H9 (cell line): ENCODE measurements around the gene IL6R. TPM values are rescaled to one million over a fixed set of nuclear protein-coding genes. Genes with fewer than 3 reads are reported as not detected.

Source experiments
- DNase-seq: peaks from one replicate; pipeline ENCODE4 v3.0.0-alpha.2; 2017
- H2AFZ ChIP-seq: one replicate; pipeline ENCODE4 v1.6.1; 2013; ENCODE audit warnings: mild to moderate bottlenecking, low read length, control low read depth, moderate library complexity
- H2AK5ac ChIP-seq: 2 replicates; pipeline ENCODE4 v1.6.1; 2013; ENCODE audit warnings: low read length, control low read depth, mixed read lengths; ENCODE audit not compliant: insufficient read length
- H2BK120ac ChIP-seq: one replicate; pipeline ENCODE4 v1.6.1; 2013; ENCODE audit warnings: low read depth, mild to moderate bottlenecking, low read length, control low read depth, inconsistent platforms; ENCODE audit not compliant: poor library complexity, severe bottlenecking
- H2BK12ac ChIP-seq: 2 replicates; pipeline ENCODE4 v1.6.1; 2013; ENCODE audit warnings: low read length, control low read depth, mixed read lengths, low read depth; ENCODE audit not compliant: insufficient read length
- H2BK15ac ChIP-seq: 2 replicates; pipeline ENCODE4 v1.6.1; 2013; ENCODE audit warnings: low read depth, low read length, control low read depth
- H2BK20ac ChIP-seq: one replicate; pipeline ENCODE4 v1.6.1; 2013; ENCODE audit warnings: low read depth, mild to moderate bottlenecking, low read length, control low read depth, inconsistent platforms; ENCODE audit not compliant: poor library complexity, severe bottlenecking
- H2BK5ac ChIP-seq: 2 replicates; pipeline ENCODE4 v1.6.1; 2013; ENCODE audit warnings: low read length, control low read depth, mixed read lengths; ENCODE audit not compliant: insufficient read length
- H3K14ac ChIP-seq: 2 replicates; pipeline ENCODE4 v1.6.1; 2013; ENCODE audit warnings: low read length, control low read depth; ENCODE audit not compliant: insufficient read depth
- H3K18ac ChIP-seq: 2 replicates; pipeline ENCODE4 v1.6.1; 2013; ENCODE audit warnings: low read depth, mild to moderate bottlenecking, mixed read lengths, low read length, control low read depth; ENCODE audit not compliant: insufficient read length
- H3K23ac ChIP-seq: 2 replicates; pipeline ENCODE4 v1.6.1; 2013; ENCODE audit warnings: low read length, control low read depth, mixed read lengths, low read depth; ENCODE audit not compliant: insufficient read length
- H3K23me2 ChIP-seq: 2 replicates; pipeline ENCODE4 v1.6.1; 2013; ENCODE audit warnings: low read depth, mild to moderate bottlenecking, mixed read lengths, low read length, control low read depth; ENCODE audit not compliant: insufficient read length, poor library complexity, severe bottlenecking
- H3K27ac ChIP-seq: 2 replicates; pipeline ENCODE4 v1.5.1; 2013; ENCODE audit warnings: low read length, control low read depth, mixed read lengths, low read depth; ENCODE audit not compliant: insufficient read length
- H3K27me3 ChIP-seq: 2 replicates; pipeline ENCODE4 v1.6.1; 2013; ENCODE audit warnings: low read length, control low read depth, inconsistent platforms; ENCODE audit not compliant: insufficient read depth
- H3K4ac ChIP-seq: 2 replicates; pipeline ENCODE4 v1.6.1; 2013; ENCODE audit warnings: low read depth, mild to moderate bottlenecking, control low read depth, inconsistent platforms, low read length, moderate library complexity
- H3K4me1 ChIP-seq: 2 replicates; pipeline ENCODE4 v1.6.1; 2013; ENCODE audit warnings: low read length, control low read depth, inconsistent platforms; ENCODE audit not compliant: insufficient read depth
- H3K4me2 ChIP-seq: 2 replicates; pipeline ENCODE4 v1.6.1; 2013; ENCODE audit warnings: low read length, control low read depth, mixed read lengths; ENCODE audit not compliant: insufficient read length, insufficient read depth
- H3K56ac ChIP-seq: 2 replicates; pipeline ENCODE4 v1.6.1; 2013; ENCODE audit warnings: low read depth, mild to moderate bottlenecking, mixed read lengths, low read length, control low read depth; ENCODE audit not compliant: insufficient read length
- H3K79me1 ChIP-seq: 2 replicates; pipeline ENCODE4 v1.6.1; 2013; ENCODE audit warnings: low read depth, mild to moderate bottlenecking, moderate library complexity, low read length, control low read depth, inconsistent platforms; ENCODE audit not compliant: insufficient read depth, poor library complexity, severe bottlenecking
- H3K79me2 ChIP-seq: 2 replicates; pipeline ENCODE4 v1.6.1; 2013; ENCODE audit warnings: low read length, control low read depth, inconsistent platforms; ENCODE audit not compliant: insufficient read depth
- H3K9ac ChIP-seq: 2 replicates; pipeline ENCODE4 v1.6.1; 2013; ENCODE audit warnings: low read length, control low read depth, mixed read lengths; ENCODE audit not compliant: insufficient read length; ENCODE audit errors: extremely low read depth
- H3K9me3 ChIP-seq: one replicate; pipeline ENCODE4 v1.6.1; 2013; ENCODE audit warnings: low read depth, low read length, inconsistent platforms; ENCODE audit not compliant: control insufficient read depth
- H3T11ph ChIP-seq: one replicate; pipeline ENCODE4 v1.6.1; 2013; ENCODE audit warnings: mild to moderate bottlenecking, low read length, control low read depth, inconsistent platforms
- H4K20me1 ChIP-seq: one replicate; pipeline ENCODE4 v1.6.1; 2013; ENCODE audit not compliant: control insufficient read depth, insufficient read length, insufficient read depth
- H4K5ac ChIP-seq: 2 replicates; pipeline ENCODE4 v1.6.1; 2013; ENCODE audit warnings: low read depth, mild to moderate bottlenecking, mixed read lengths, low read length, control low read depth; ENCODE audit not compliant: insufficient read length
- H4K8ac ChIP-seq: replicated peaks from 2 replicates; pipeline ENCODE4 v1.6.1; 2013; ENCODE audit warnings: low read length, control low read depth, mixed read lengths, low read depth; ENCODE audit not compliant: insufficient read length
- H4K91ac ChIP-seq: 2 replicates; pipeline ENCODE4 v1.6.1; 2013; ENCODE audit warnings: low read depth, mild to moderate bottlenecking, moderate library complexity, mixed read lengths, low read length, control low read depth; ENCODE audit not compliant: insufficient read length
- H3K27ac Mint-ChIP-seq, 3 experiments: 2 replicates in 2 of 3; 3 replicates in 1 of 3; pipeline ENCODE4 v1.8.0; 2020 to 2021; ENCODE audit warnings: mixed read lengths in 3 of 3, mild to moderate bottlenecking in 1 of 3, moderate library complexity in 1 of 3
- H3K27me3 Mint-ChIP-seq: 2 replicates; pipeline ENCODE4 v1.8.0; 2021; ENCODE audit warnings: low read depth, mild to moderate bottlenecking, moderate library complexity, mixed read lengths
- H3K36me3 Mint-ChIP-seq, 3 experiments: 2 replicates in 2 of 3; 3 replicates in 1 of 3; pipeline ENCODE4 v1.8.0; 2020 to 2021; ENCODE audit warnings: low read depth in 3 of 3, mixed read lengths in 3 of 3; ENCODE audit not compliant: insufficient read depth in 1 of 3
- H3K4me1 Mint-ChIP-seq, 2 experiments: 2 replicates each; pipeline ENCODE4 v1.8.0; 2020; ENCODE audit warnings: mixed read lengths in 2 of 2
- H3K4me3 Mint-ChIP-seq, 2 experiments: 2 replicates in 1 of 2; 3 replicates in 1 of 2; pipeline ENCODE4 v1.8.0; 2020 to 2021; ENCODE audit warnings: mild to moderate bottlenecking in 2 of 2, mixed read lengths in 2 of 2, moderate library complexity in 1 of 2
- H3K9me3 Mint-ChIP-seq, 2 experiments: 2 replicates in 1 of 2; 3 replicates in 1 of 2; pipeline ENCODE4 v1.8.0; 2020; ENCODE audit warnings: mild to moderate bottlenecking in 2 of 2, mixed read lengths in 2 of 2, moderate library complexity in 1 of 2
- WGBS: extraction: QIAGEN DNeasy Blood & Tissue Kit; methylation state at CpG from one replicate; pipeline ENCODE4 v1.1.7; 2013; ENCODE audit warnings: missing lambda C conversion rate, low lambda C conversion rate, mixed read lengths; ENCODE audit not compliant: insufficient read length; ENCODE audit errors: extremely low coverage; 5-methylcytosine and 5-hydroxymethylcytosine counted together
- total RNA-seq: library from RNA; stranded (reverse); gene quantifications from 2 replicates; pipeline ENCODE4 v1.2.1, GENCODE V29; 2021
- TF ChIP-seq, protein P1 (sequence below): fragments of 200-600 bp; sonication (generic); conservative IDR thresholded peaks from 3 replicates; pipeline ENCODE4 v1.8.0; 2021; ENCODE audit warnings: antibody characterized with exemption, mild to moderate bottlenecking

The IL6R gene
- total RNA-seq, 1 experiment from 2014 or later = 1.7 TPM

DNA sequence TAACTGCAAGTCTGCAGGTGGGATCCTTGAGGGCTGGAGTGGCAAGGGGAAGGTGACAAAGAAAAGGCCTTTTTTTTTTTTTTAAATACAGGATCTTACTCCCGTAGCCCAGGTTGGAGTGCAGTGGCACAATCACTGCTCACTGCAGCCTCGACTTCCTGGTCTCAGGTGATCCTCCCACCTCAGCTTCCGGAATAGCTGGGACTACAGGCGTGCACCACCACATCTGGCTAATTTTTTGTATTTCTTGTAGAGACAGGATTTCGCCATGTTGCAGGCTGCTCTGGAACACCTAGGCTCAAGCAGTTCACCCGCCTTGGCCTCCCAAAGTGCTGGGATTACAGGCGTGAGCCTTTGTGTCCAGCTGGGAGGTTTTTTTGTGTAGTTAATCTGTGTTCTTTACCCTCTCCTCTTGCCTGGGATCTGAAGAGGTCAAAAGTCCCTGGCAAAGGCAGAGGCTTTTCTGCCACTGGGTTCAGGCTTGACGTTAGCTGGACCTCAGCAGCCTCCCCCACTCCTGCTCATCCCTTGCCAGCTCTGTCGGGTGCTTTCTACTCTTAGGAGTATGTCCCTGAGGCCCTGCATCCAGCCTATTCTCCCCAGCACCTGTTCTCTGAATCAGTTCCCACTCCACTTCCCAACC lies 5.2 kb downstream of the IL6R start:
- DNase-seq = no peak
- Histone ChIP-seq H3K23me2 (peaks cover 7% of the 10 kb centered on the region), H3K56ac (no peak overlapping the region), H2BK15ac (no peak overlapping the region), H3K79me2 (no peaks in the 10 kb centered on the region), H3K9me3 (no peaks in the 10 kb centered on the region), H2BK12ac (no peak overlapping the region), H3K18ac (no peak overlapping the region), H4K5ac (no peak overlapping the region), H2AK5ac (no peak overlapping the region), H3K9ac (no peak overlapping the region), H3K4me1 (no peaks in the 10 kb centered on the region), H4K20me1 (no peaks in the 10 kb centered on the region), H4K91ac (no peak overlapping the region), H2BK20ac (no peak overlapping the region), H2BK120ac (no peak overlapping the region), H3K23ac (no peak overlapping the region), H3K4ac (no peak overlapping the region), H2BK5ac (no peak overlapping the region), H3K27me3 (peaks cover 6% of the 10 kb centered on the region; the same call in 1 of the 2 replicates), H2AFZ (no peak overlapping the region), H3K79me1 (no peaks in the 10 kb centered on the region), H3K27ac (no peak overlapping the region), H3K4me2 (no peak overlapping the region), H3T11ph (no peak overlapping the region), H4K8ac (no peak overlapping the region), H3K14ac (no peak overlapping the region)
- no CpG with 5 or more reads among the region's 9 CpGs for WGBS
- no peak overlapping the region for H3K27ac Mint-ChIP-seq
- no peaks in the 10 kb centered on the region for H3K9me3 Mint-ChIP-seq
- H3K36me3 Mint-ChIP-seq = no peaks in the 10 kb centered on the region; a peak in 1 of 7 replicates
- H3K4me3 Mint-ChIP-seq = no peak overlapping the region
- TF ChIP-seq, protein P1, sequence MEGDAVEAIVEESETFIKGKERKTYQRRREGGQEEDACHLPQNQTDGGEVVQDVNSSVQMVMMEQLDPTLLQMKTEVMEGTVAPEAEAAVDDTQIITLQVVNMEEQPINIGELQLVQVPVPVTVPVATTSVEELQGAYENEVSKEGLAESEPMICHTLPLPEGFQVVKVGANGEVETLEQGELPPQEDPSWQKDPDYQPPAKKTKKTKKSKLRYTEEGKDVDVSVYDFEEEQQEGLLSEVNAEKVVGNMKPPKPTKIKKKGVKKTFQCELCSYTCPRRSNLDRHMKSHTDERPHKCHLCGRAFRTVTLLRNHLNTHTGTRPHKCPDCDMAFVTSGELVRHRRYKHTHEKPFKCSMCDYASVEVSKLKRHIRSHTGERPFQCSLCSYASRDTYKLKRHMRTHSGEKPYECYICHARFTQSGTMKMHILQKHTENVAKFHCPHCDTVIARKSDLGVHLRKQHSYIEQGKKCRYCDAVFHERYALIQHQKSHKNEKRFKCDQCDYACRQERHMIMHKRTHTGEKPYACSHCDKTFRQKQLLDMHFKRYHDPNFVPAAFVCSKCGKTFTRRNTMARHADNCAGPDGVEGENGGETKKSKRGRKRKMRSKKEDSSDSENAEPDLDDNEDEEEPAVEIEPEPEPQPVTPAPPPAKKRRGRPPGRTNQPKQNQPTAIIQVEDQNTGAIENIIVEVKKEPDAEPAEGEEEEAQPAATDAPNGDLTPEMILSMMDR = no peak
- H3K4me1 Mint-ChIP-seq = peaks cover 33 to 34% of the 10 kb centered on the region in 2 experiments
- H3K27me3 Mint-ChIP-seq = peaks cover 22% of the 10 kb centered on the region
